Body of pancreas (tissue), 4 donors: ENCODE results near the gene REV3L. TPM values are rescaled to one million over a fixed set of nuclear protein-coding genes. Genes with fewer than 3 reads are reported as not detected.
"Not testable (repeated sequence)": the region's sequence is repeated elsewhere in the genome, so short reads cannot be mapped to it uniquely, and the experiment has no call there.

ENCODE experiments used
- ATAC-seq: fragments of 150-250 bp; one replicate; pipeline ENCODE4 v1.9.1; 2016
- DNase-seq, 4 donors: peaks; one replicate each; pipeline ENCODE4 v3.0.0-alpha.2; 2019
- H3K27ac ChIP-seq, 4 donors: fragments of 200-600 bp; sonication (generic); 1 replicate in 3 of 4; 2 replicates in 1 of 4; pipeline versions ENCODE4 v1.5.1 to v1.6.1; 2016 to 2019; ENCODE audit warnings: mild to moderate bottlenecking in 1 of 4, mixed read lengths in 1 of 4, moderate library complexity in 1 of 4
- H3K27me3 ChIP-seq, 2 donors: fragments of 200-600 bp; sonication (generic); one replicate each; pipeline ENCODE4 v1.6.0; 2016; ENCODE audit warnings: mild to moderate bottlenecking in 1 of 2
- H3K36me3 ChIP-seq, 2 donors: fragments of 200-600 bp; sonication (generic); replicated peaks in 1 of 2; 2 replicates each; pipeline ENCODE4 v1.5.1; 2016; ENCODE audit warnings: low read depth in 2 of 2; ENCODE audit not compliant: insufficient read depth in 1 of 2
- H3K4me1 ChIP-seq: fragments of 200-600 bp; sonication (generic); one replicate; pipeline ENCODE4 v1.6.0; 2016
- H3K4me3 ChIP-seq, 2 donors: fragments of 200-600 bp; sonication (generic); 1 replicate in 1 of 2; 2 replicates in 1 of 2; pipeline ENCODE4 v1.5.1; 2016 to 2019
- H3K9me3 ChIP-seq, 3 donors: fragments of 200-600 bp; sonication (generic); 1 replicate in 2 of 3; 2 replicates in 1 of 3; pipeline ENCODE4 v1.5.1; 2016
- POLR2A ChIP-seq, 3 donors: fragments of 450-650 bp; IDR thresholded peaks; one replicate each; pipeline ENCODE4 v1.6.1; 2016; ENCODE audit warnings: antibody characterized with exemption in 3 of 3, mild to moderate bottlenecking in 2 of 3
- WGBS, 2 donors: methylation state at CpG; one replicate each; pipeline ENCODE4 v1.1.5; 2017; 5-methylcytosine and 5-hydroxymethylcytosine counted together
- intact Hi-C: fragments of 100-400 bp; cut with DNase I; formaldehyde crosslinking; loops from one replicate; pipeline ENCODE4 v1.15.1; 2023
- total RNA-seq, 2 donors: library from RNA; depleted of rRNA; stranded (reverse); fragments of >200 nt; gene quantifications; one replicate each; pipeline ENCODE4 v1.1.0, GENCODE V29; 2016
- TF ChIP-seq, protein P1 (sequence below), 7 experiments: fragments of 450-650 bp in 4 of 7; fragments of 200-600 bp in 3 of 7; sonication (generic) in 3 of 7; IDR thresholded peaks; one replicate each; pipeline ENCODE4 v1.5.1; 2016 to 2019; ENCODE audit warnings: antibody characterized with exemption in 7 of 7

The REV3L gene
- total RNA-seq, 2 donors from 2014 or later = 28.3 to 29.7 TPM

GRCh38 chr6:111307275-111307858 lies 175.7 kb downstream of the REV3L start:
- Histone ChIP-seq H3K27me3 (no peaks in the 10 kb centered on the region), H3K4me1 (no peaks in the 10 kb centered on the region), H3K36me3 (peaks cover 17 to 26% of the 10 kb centered on the region in 2 donors), H3K4me3 (no peak overlapping the region), H3K27ac (no peak overlapping the region), H3K9me3 (no peaks in the 10 kb centered on the region)
- no peak for TF ChIP-seq POLR2A (IDR thresholded peaks at IDR 0.05)
- TF ChIP-seq, protein P1, sequence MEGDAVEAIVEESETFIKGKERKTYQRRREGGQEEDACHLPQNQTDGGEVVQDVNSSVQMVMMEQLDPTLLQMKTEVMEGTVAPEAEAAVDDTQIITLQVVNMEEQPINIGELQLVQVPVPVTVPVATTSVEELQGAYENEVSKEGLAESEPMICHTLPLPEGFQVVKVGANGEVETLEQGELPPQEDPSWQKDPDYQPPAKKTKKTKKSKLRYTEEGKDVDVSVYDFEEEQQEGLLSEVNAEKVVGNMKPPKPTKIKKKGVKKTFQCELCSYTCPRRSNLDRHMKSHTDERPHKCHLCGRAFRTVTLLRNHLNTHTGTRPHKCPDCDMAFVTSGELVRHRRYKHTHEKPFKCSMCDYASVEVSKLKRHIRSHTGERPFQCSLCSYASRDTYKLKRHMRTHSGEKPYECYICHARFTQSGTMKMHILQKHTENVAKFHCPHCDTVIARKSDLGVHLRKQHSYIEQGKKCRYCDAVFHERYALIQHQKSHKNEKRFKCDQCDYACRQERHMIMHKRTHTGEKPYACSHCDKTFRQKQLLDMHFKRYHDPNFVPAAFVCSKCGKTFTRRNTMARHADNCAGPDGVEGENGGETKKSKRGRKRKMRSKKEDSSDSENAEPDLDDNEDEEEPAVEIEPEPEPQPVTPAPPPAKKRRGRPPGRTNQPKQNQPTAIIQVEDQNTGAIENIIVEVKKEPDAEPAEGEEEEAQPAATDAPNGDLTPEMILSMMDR (IDR thresholded peaks at IDR 0.05) = no peak
- no peak for DNase-seq
- 87 to 92% methylated on average over 7 of the region's 7 CpGs for WGBS, 2 donors
- intact Hi-C loops = no loop called here
- ATAC-seq = no peak

GRCh38 chr6:111306104-111306888 lies 176.7 kb downstream of the REV3L start:
- intact Hi-C loops = no loop called here
- TF ChIP-seq, protein P1 (IDR thresholded peaks at IDR 0.05) = no peak
- TF ChIP-seq POLR2A (IDR thresholded peaks at IDR 0.05) = no peak
- 93 to 96% methylated on average over 8 of the region's 8 CpGs for whole genome bisulfite sequencing, 2 donors
- DNase-seq = no peak
- Histone ChIP-seq H3K36me3 (peaks cover 17 to 26% of the 10 kb centered on the region in 2 donors), H3K27me3 (no peaks in the 10 kb centered on the region), H3K9me3 (peaks cover 0 to under 1% (median 0%) of the 10 kb centered on the region in 3 donors), H3K4me1 (no peaks in the 10 kb centered on the region), H3K27ac (no peak overlapping the region), H3K4me3 (no peak overlapping the region)
- ATAC-seq = no peak

GRCh38 chr6:111301946-111302345 lies 181.1 kb downstream of the REV3L start:
- Histone ChIP-seq H3K27ac (no peak overlapping the region), H3K36me3 (peaks cover 0 to 1% of the 10 kb centered on the region in 2 donors), H3K9me3 (peaks cover 0 to 9% (median 0%) of the 10 kb centered on the region in 3 donors)

GRCh38 chr6:111300938-111301800 lies 181.8 kb downstream of the REV3L start:
- H3K27ac ChIP-seq, intact Hi-C loops, H3K36me3 ChIP-seq, ATAC-seq, H3K9me3 ChIP-seq, H3K4me3 ChIP-seq, H3K4me1 ChIP-seq, DNase-seq, H3K27me3 ChIP-seq: not testable (repeated sequence)
- 89 to 92% methylated on average over 9 of the region's 9 CpGs for WGBS, 2 donors

More at GRCh38 chr6:111301946-111302345, 181.1 kb downstream of the REV3L start:
- 48 to 73% methylated on average over 2 of the region's 2 CpGs for WGBS, 2 donors
- DNase-seq (no peak), ATAC-seq (no peak)
- Histone ChIP-seq H3K4me3 (no peak overlapping the region), H3K4me1 (no peaks in the 10 kb centered on the region), H3K27me3 (no peaks in the 10 kb centered on the region)
- intact Hi-C loops = no loop called here
- no peak for TF ChIP-seq POLR2A (IDR thresholded peaks at IDR 0.05)
- TF ChIP-seq, protein P1 (IDR thresholded peaks at IDR 0.05) = no peak

DNA sequence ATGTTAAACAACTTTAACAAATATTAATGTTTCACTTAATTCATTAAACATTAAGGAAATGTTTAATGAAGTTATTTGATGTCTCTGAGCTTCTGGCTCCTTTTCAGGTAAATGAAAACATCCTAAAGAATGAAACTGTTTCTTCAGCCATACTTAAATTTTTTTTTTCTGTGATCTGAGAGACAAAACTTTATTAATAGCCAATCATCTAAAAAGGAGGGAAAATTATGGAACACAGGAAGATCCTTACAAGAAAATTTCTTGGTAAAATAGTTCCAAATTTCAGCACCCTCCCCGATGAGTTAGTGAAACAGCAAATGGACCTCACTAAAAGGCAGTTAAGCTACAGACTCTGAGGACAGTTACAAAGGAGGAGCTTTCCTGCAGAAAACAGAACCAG lies 185.2 kb downstream of the REV3L start:
- Histone ChIP-seq H3K4me3 (no peak overlapping the region), H3K9me3 (peaks cover 0 to 9% (median 0%) of the 10 kb centered on the region in 3 donors), H3K4me1 (no peaks in the 10 kb centered on the region), H3K27me3 (no peaks in the 10 kb centered on the region), H3K36me3 (no peaks in the 10 kb centered on the region), H3K27ac (no peak overlapping the region)
- no peak for DNase-seq
- 85 to 96% methylated on average over 1 of the region's 1 CpG for WGBS, 2 donors
- ATAC-seq = no peak
- TF ChIP-seq, protein P1 (IDR thresholded peaks at IDR 0.05) = no peak
- no peak for TF ChIP-seq POLR2A (IDR thresholded peaks at IDR 0.05)
- intact Hi-C loops = no loop called here
